GM10248 (cell line): Measurements from ENCODE around the gene KCNIP3.

Source experiments
- CTCF ChIA-PET: fragments of 300-600 bp; sonication (Branson Sonifier 250); formaldehyde crosslinking; extraction: SDS; loops from one replicate; lab custom pipeline; 2021; ENCODE audit warnings: antibody characterized with exemption; lab: Yijun Ruan, JAX
- POLR2A ChIA-PET: fragments of 350-650 bp; sonication (Branson Sonifier 250); formaldehyde crosslinking; extraction: SDS; loops from one replicate; lab custom pipeline; 2020; ENCODE audit warnings: antibody characterized with exemption; lab: Yijun Ruan, JAX
- DNase-seq: peaks from one replicate; pipeline ENCODE4 v3.0.0; 2012; ENCODE audit errors: extremely low spot score
- TF ChIP-seq, protein P1 (sequence below): IDR thresholded peaks from 2 replicates; pipeline ENCODE4 v1.5.1; 2012; ENCODE audit warnings: mild to moderate bottlenecking, low read depth; ENCODE audit errors: extremely low read depth, missing control alignments, control extremely low read depth

KCNIP3 gene

DNA sequence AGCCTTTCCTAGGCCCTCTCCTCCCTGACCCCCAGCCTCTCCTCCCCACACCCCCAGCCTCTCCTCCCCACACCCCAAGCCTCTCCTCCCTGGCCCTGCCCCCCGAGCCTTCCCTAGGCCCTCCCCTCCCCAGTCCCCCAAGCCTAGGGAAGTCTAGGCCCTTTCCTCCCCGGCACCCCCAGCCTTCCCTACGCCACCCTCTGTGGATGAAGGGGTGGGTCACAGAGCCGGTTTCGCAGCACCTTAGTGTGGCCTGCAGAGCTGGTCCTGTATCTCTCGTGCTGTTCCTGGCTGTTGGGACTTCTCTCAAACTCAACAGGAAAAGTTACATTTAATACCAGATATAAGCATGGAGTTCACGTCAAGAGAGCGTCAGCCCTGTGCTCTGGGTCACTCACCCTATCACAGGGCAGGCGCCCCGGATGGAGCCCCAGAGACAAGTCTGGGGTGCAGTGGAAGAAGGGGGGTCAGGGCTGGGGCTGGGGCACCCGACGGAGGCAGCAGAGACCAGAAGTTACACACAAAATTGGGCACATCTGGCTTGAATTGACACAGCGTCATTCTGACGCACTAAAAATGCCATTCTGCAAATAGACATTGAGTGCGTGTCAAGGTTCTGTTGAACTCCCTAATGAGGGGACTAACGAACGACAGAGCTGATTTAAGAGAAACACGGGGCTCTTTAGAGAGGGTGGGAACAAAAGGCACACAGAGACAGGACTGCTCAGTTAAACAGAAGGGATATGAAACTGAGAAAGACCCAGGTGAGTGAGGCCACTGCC, 24.0 kb downstream of the KCNIP3 start:
- POLR2A ChIA-PET: no interaction called here
- no peak for DNase-seq
- TF ChIP-seq, protein P1, sequence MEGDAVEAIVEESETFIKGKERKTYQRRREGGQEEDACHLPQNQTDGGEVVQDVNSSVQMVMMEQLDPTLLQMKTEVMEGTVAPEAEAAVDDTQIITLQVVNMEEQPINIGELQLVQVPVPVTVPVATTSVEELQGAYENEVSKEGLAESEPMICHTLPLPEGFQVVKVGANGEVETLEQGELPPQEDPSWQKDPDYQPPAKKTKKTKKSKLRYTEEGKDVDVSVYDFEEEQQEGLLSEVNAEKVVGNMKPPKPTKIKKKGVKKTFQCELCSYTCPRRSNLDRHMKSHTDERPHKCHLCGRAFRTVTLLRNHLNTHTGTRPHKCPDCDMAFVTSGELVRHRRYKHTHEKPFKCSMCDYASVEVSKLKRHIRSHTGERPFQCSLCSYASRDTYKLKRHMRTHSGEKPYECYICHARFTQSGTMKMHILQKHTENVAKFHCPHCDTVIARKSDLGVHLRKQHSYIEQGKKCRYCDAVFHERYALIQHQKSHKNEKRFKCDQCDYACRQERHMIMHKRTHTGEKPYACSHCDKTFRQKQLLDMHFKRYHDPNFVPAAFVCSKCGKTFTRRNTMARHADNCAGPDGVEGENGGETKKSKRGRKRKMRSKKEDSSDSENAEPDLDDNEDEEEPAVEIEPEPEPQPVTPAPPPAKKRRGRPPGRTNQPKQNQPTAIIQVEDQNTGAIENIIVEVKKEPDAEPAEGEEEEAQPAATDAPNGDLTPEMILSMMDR: no peak
- CTCF ChIA-PET: no interaction called here

DNA sequence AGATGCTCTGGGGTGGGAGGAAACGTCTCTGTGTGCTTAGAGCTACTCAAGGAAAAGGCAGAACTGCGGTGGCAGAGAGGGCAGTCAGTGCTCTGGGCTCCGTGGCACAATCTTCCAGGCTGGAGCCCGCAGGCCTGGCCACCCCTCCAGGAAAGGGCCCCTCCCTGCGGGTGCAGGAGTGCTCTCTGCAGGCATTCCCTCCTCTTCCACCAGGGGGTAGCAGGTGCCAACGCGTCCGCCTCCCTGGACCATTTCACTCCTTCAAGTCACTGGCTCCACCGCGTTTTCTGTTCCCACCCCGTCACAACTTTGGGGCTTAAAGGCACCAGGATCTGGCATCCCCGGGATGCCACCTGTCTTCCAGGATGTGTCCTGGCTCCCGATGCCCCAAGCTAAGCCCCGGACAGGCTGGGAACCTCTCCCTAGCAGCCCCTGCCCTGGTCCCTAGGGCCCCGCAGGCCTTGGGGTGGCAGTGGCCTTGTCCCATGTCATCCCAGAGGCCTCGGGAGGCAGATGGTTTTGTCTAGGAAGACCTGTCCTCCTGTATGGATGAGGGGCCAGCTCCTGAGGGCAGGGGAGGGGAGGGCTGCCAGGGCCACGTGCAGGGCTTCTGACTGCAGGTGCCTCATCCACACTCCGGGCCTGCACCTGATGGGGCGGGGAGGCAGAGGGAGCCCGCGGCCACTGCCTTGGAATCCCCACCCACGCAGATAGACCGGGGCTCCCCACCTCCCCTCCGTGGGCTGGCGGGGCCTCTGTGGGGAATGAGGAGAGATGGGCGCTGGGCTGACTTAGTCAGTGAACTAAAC, 26.4 kb downstream of the KCNIP3 start:
- DNase-seq: no peak
- ChIA-PET POLR2A (no interaction called here), CTCF (no interaction called here)
- TF ChIP-seq, protein P1: peak; percentile 13

DNA sequence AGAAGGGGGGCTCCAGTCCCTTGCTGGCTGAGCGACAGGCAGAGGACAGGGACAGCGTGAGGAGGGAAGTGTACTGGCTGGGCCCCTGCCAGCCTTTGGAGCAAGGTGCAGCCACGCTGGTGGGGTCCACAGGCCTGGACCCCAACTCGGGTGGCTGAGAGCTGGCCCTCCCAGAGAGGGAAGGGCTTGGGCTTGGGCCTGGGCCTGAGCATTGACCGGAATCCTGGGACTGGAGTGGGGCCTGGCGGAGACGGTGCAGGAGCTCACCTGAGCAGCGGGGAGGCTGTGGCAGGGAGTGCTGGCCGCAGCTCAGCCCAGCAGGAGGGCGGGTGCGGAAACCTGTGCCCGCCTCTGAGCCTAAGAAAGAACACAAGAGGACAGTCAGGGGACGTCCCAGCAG, 27.9 kb downstream of the KCNIP3 start:
- no peak for DNase-seq
- POLR2A ChIA-PET: no interaction called here
- TF ChIP-seq, protein P1: no peak
- CTCF ChIA-PET: no interaction called here

DNA sequence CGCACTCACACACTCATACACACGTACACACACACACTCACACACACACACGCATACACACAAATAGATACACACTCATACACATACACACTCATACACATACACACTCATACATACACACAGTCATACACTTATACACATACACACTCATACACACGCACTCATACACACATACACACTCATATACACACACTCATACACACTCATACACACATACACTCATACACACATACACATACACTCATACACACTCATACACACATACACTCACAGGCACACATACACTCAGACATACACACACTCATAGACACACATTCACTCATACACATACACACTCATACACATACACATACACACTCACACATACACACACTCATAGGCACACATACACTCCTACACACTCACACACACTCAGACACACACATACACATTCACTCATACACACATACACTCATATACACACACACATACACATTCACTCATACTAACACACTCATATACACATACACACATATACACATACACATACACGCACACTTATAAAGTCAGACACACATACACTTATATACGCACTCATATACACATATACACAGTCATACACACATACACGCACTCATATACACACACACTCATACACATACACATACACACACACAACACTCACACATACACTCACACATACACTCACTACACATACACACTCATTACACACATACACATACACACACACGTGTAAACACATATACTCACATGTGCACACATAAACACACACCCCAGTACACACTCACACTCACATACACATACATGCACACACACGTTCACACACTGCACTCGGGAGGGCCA, 28.7 kb downstream of the KCNIP3 start:
- TF ChIP-seq, protein P1: no peak
- DNase-seq: no peak
- CTCF ChIA-PET: no interaction called here
- POLR2A ChIA-PET: no interaction called here

DNA sequence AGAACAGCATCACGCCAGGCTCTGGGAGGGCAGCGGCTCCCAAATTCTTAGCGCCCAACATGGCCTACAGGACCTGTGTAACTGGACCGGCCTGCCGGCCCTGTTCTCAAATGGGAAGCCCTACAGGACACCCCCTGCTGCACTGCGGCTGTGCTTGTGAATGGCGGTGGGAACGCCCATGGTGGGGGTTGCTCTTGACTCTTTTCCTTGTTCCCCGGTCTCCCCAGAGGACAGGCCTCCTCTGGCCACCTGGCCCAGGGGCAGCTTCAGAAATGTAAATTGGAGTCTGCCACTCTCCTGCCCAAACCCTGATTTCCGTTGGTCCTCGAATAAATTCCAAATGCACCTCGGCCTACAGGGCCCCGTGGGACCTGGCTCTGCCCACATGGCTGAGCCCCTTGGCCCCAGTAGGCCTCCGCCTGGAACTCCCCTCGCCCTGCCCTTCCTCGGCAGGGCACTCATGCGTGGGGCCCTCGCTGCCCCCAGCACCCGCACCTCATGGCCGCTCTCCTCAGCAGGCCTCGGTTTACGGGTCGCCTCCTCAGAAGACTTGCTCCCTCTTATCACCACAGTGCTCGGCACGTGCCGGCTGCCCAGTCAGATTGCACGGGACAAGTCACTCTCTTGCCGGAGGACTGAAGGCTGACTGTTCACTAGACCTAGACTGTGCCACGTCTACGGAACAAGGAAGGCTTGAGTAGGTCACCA, 29.4 kb downstream of the KCNIP3 start:
- TF ChIP-seq, protein P1: no peak
- ChIA-PET CTCF (interaction anchor here (2.3 kb wide), 1 partner anchor 18 kb away, joined by 6 read pairs; no protein-coding TSS in a partner anchor), POLR2A (no interaction called here)
- no peak for DNase-seq
